NCI-H2171 treated with DMSO at 0.1 percent for 48 hours (cell line): ENCODE measurements around the gene PSME3.
"Not testable (repeated sequence)": the region's sequence is repeated elsewhere in the genome, so short reads cannot be mapped to it uniquely, and the experiment has no call there.

ENCODE experiments used
- DNase-seq: peaks from one replicate; lab custom pipeline; 2025; lab: John Stamatoyannopoulos, UW

PSME3 gene

DNA sequence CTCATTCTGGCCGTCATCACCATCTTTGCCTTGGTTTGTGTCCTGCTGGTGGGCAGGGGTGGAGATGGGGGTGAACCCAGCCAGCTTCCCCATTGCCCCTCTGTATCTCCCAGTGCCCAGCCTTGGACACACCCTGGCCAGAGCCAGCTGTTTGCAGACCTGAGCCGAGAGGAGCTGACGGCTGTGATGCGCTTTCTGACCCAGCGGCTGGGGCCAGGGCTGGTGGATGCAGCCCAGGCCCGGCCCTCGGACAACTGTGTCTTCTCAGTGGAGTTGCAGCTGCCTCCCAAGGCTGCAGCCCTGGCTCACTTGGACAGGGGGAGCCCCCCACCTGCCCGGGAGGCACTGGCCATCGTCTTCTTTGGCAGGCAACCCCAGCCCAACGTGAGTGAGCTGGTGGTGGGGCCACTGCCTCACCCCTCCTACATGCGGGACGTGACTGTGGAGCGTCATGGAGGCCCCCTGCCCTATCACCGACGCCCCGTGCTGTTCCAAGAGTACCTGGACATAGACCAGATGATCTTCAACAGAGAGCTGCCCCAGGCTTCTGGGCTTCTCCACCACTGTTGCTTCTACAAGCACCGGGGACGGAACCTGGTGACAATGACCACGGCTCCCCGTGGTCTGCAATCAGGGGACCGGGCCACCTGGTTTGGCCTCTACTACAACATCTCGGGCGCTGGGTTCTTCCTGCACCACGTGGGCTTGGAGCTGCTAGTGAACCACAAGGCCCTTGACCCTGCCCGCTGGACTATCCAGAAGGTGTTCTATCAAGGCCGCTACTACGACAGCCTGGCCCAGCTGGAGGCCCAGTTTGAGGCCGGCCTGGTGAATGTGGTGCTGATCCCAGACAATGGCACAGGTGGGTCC, 18.4 kb downstream of the PSME3 start:
- not testable (repeated sequence) for DNase-seq

- DNase-seq, result no peak
Observed at GRCh38 chr17:42852351-42852750, 19.2 kb downstream of the PSME3 start.

- no peak for DNase-seq
Observed at GRCh38 chr17:42853004-42853403, 19.8 kb downstream of the PSME3 start.

- no peak for DNase-seq
Observed at GRCh38 chr17:42853597-42853967, 20.4 kb downstream of the PSME3 start.

DNA sequence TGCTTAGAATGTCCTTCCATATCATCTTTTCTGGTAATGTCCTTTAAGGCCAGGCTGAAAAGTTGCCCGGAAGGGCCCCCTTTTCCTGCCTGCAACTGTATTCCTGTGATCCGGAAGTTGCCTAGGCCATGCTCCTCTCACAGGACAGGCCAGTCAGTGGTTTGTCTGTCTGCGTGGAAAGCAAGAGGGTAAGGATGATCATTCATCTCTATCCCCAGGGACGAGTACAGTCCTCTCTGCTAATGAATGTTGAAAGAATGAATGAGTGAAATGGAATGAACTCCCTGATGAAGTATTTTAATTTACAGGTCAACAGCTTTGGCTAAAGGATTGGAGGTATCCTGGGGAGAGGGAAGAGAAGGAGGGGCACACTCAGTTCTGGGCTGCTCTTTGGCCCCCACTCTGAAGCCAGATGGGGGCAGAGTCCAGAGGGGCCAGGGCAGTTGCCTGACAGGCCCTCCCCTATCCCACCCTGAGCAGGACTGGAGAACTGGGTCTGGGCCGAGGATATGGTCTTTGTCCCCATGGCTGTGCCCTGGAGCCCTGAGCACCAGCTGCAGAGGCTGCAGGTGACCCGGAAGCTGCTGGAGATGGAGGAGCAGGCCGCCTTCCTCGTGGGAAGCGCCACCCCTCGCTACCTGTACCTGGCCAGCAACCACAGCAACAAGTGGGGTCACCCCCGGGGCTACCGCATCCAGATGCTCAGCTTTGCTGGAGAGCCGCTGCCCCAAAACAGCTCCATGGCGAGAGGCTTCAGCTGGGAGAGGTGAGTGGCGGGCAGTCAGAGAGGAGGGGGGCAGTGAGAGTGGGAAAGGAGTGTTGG, 21.0 kb downstream of the PSME3 start:
- no peak for DNase-seq

DNA sequence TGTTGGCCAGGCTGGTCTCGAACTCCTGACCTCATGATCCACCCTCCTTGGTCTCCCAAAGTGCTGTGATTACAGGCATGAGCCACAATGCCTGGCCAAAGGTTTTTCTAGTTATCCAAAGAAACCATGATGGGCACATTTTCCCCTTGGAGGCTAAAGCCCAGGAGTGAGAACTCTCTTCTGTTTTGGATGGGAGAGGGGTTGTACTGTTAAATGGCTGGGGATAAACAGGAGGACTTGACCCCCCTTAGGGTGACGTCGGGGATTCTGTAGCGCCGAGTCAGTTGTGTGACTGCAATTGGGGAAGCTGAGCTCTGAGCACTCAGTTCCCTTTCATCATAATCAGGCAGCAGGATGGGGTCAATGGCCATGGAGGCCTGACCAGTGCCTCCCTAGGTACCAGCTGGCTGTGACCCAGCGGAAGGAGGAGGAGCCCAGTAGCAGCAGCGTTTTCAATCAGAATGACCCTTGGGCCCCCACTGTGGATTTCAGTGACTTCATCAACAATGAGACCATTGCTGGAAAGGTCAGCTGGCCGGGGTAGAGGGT, 21.9 kb downstream of the PSME3 start:
- DNase-seq, result no peak

DNA sequence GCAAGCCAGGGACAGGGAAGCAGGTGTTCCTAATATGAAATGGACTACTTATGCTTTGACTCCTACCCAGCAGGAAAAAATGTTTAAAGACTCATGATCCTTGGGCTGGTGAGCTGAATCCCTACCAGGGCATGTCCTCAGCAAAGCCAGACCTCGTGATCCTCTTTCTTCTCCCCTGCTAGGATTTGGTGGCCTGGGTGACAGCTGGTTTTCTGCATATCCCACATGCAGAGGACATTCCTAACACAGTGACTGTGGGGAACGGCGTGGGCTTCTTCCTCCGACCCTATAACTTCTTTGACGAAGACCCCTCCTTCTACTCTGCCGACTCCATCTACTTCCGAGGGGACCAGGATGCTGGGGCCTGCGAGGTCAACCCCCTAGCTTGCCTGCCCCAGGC, 22.9 kb downstream of the PSME3 start:
- DNase-seq, result not testable (repeated sequence)

DNA sequence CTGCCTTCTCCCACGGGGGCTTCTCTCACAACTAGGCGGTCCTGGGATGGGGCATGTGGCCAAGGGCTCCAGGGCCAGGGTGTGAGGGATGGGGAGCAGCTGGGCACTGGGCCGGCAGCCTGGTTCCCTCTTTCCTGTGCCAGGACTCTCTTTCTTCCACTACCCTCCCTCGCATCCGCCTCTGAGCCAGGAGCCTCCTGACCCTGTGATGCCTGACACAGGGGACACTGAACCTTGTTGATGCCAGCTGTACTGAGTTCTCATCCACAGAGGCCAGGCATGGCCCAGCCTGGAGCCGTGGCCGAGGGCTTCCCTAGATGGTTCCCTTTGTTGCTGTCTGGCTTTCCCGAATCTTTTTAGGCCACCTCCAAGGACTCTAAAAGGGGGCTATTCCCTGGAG, 23.3 kb downstream of the PSME3 start:
- not testable (repeated sequence) for DNase-seq

- DNase-seq, result no peak
Observed at GRCh38 chr17:42857389-42857788, 24.2 kb downstream of the PSME3 start.

- no peak for DNase-seq
Observed at GRCh38 chr17:42865638-42866094, 32.5 kb downstream of the PSME3 start.

- DNase-seq, result no peak
Observed at GRCh38 chr17:42866216-42866615, 33.0 kb downstream of the PSME3 start.

DNA sequence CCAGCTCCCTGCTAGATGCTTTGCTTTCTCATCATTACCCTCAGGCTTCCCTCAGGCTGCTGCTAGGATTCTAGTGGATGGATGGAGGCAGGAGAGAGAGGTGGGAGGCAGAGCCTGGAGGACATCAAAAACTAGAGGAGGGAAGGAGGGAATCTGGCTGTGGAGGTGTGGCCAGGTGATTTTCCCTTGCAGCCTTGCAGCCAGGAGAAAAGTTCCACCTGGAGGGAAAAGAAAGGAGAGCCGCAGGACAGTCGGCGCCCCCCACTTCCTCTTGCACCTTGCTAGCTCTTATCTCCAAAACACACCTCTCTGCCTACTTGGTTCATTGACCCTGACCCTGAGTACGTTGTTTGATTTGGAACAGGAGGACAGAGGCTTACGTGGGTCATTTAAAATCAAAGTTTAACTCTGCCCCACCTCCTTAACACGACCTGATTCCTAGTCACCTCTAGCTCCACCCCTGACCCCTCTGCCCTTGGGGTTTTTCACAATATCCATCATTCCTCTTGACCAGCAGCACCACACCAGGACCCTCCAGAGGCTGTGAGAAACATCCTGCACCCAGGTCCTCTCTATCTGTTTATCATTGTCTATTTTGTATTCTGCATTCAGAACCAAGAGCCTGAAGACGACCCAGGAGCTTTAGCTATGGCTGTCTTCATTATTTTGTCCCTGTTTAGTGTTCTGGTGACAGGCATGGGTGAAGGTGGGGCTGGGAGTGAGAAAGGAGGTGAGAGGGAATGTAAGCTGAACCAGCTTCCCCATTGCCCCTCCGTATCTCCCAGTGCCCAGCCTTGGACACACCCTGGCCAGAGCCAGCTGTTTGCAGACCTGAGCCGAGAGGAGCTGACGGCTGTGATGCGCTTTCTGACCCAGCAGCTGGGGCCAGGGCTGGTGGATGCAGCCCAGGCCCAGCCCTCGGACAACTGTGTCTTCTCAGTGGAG, 33.7 kb downstream of the PSME3 start:
- no peak for DNase-seq

DNA sequence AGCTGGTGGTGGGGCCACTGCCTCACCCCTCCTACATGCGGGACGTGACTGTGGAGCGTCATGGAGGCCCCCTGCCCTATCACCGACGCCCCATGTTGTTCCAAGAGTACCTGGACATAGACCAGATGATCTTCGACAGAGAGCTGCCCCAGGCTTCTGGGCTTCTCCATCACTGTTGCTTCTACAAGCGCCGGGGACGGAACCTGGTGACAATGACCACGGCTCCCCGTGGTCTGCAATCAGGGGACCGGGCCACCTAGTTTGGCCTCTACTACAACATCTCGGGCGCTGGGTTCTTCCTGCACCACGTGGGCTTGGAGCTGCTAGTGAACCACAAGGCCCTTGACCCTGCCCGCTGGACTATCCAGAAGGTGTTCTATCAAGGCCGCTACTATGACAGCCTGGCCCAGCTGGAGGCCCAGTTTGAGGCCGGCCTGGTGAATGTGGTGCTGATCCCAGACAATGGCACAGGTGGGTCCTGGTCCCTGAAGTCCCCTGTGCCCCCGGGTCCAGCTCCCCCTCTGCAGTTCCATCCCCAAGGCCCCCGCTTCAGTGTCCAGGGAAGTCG, 34.6 kb downstream of the PSME3 start:
- not testable (repeated sequence) for DNase-seq

DNA sequence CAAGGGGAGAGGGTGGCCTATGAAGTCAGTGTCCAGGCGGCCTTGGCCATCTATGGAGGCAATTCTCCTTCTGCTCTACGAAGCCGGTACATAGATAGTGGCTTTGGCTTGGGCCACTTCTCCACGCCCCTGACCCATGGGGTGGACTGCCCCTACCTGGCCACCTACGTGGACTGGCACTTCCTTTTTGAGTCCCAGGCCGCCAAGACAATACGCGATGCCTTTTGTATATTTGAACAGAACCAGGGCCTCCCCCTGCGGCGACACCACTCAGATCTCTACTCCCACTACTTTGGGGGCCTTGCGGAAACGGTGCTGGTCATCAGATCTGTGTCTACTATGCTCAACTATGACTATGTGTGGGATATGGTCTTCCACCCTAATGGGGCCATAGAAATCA, 35.1 kb downstream of the PSME3 start:
- DNase-seq, result no peak

DNA sequence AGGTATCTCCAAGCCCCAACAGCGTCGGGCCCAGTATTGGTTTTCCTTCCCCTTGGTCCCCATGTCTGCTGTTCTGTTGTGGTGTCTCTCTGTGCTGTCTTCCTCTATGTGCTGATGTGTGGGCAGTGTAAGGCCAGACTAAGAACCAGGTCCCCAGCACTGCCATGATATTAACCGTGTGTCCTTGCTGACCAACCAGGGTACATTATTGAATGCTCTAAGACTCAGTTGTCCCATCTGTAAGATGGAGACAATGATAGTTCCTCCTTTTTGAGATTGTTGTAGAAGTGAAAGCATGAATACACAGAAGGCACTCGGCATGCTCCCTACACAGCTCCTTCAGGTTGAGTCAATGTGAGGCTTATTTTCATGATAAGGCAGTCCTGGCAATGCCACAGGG, 38.5 kb downstream of the PSME3 start:
- no peak for DNase-seq

GRCh38 chr17:42872251-42872965, 39.2 kb downstream of the PSME3 start:
- DNase-seq, result no peak

- DNase-seq, result no peak
Observed at GRCh38 chr17:42873315-42873714, 40.1 kb downstream of the PSME3 start.

DNA sequence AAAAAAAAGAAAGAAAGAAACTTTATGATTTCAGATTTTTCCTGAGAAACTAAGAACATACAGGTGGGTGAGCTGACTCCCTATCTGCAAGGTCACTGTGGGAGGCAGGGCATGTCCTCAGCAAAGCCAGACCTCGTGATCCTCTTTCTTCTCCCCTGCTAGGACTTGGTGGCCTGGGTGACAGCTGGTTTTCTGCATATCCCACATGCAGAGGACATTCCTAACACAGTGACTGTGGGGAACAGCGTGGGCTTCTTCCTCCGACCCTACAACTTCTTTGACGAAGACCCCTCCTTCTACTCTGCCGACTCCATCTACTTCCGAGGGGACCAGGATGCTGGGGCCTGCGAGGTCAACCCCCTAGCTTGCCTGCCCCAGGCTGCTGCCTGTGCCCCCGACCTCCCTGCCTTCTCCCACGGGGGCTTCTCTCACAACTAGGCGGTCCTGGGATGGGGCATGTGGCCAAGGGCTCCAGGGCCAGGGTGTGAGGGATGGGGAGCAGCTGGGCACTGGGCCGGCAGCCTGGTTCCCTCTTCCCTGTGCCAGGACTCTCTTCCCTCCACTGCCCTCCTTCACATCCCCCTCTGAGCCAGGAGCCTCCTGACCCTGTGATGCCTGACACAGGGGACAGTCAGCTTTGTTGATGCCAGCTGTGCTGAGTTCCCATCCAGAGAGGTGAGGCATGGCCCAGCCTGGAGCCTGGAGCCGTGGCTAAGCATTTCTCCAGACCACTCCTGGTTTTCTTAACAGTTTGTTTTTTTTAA, 40.9 kb downstream of the PSME3 start:
- not testable (repeated sequence) for DNase-seq

DNA sequence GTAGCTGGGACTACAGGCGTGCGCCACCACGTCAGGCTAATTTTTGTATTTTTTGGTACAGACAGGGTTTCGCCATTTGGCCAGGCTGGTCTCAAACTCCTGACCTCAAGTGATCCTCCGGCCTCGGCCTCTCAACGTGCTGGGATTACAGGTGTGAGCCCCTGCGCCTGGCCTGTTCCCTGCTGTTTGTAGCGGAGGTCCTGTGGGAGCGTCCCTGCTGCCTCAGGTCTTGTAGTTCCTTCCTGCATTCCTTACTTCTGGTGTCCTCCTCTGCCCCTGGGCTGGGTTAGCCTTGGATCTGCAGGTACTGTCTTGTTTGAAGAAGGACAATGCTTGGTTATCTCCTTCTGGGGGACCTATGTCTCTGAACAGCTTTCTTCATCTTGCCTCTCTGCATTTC, 43.8 kb downstream of the PSME3 start:
- no peak for DNase-seq
